Stimulated activated CD8-positive, alpha-beta memory T cell treated with anti-CD3 and anti-CD28 coated beads, Interleukin-4, amount 100 ng/mL, for 24 hours (primary cell): Measurements from ENCODE around the gene RASGRF2.

Experiments
- DNase-seq: peaks from one replicate; pipeline ENCODE4 v3.0.0-alpha.2; 2020; ENCODE audit warnings: low read depth

The RASGRF2 gene

GRCh38 chr5:81207009-81207408 lies 246.8 kb downstream of the RASGRF2 start:
- DNase-seq: no peak

DNA sequence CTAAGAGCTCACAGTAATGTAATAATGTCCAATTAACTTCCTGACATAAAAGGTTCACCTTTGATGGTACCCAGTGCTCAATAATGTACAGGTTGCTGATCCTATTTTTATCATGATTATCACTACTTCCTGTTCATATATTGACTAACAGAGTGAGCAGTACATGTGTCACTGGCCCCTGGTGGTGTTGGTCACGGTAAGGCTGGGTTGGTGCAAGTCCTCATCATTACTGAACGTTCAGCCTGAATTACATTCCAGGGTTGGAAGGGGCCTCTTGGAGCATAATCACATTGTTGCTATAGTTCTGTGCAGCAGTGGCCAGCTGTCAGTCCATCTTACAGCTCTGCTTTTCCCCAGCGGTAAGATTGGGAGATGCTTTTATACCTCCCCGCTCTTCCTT lies 248.7 kb downstream of the RASGRF2 start:
- no peak for DNase-seq

- DNase-seq: no peak
Observed at GRCh38 chr5:81209386-81209785, 249.2 kb downstream of the RASGRF2 start.

DNA sequence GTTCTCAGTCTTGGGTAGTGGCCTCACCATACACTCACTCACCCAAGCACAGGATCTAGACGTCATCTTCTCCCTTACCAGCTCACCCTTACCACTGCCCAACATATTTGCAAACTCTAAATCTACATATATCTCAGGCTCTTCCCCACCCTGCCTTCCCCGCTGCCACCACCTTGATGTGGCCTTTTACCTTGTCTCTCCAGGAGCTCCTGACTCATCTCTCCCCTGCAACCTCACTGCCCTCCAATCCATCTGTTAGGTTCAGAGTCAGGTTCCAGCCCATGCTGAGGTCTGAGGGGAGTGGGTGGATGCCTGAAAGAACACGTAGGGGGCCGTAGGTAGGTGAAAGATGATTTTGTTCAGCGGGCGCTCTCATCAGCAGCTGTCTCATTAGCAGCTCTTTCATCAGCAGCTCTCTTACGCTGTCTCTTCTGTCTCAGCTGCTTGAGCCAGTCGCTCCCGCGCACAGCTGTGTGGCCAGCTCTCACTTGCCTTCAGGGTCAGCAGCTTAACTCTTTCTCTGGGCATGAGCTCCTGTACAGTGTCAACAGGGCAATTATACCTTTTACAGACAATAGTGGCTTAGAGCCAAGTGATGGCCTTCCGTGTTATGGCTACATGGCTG lies 249.8 kb downstream of the RASGRF2 start:
- DNase-seq: no peak

GRCh38 chr5:81212211-81212751 lies 252.1 kb downstream of the RASGRF2 start:
- no peak for DNase-seq

- DNase-seq: no peak
Observed at GRCh38 chr5:81213070-81213469, 252.9 kb downstream of the RASGRF2 start.

GRCh38 chr5:81214848-81215247 lies 254.7 kb downstream of the RASGRF2 start:
- no peak for DNase-seq

DNA sequence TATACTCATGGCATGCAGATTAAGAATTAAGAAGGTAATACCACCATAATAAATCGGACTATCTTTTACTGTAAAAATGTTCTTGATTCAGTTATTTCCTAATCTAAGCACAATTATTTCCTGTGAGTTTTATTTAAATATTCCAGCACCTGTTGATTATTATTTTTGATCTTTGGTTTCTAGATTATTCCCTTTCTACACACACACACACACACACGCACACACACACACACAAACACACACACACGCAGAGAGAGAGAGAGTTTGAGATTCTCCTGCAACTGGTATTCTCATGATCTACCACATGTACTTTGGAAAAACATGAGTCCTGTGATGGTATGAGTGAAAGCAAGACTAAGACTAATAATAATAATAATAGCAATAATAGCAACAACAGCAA lies 256.0 kb downstream of the RASGRF2 start:
- DNase-seq: no peak

- DNase-seq: no peak
Observed at GRCh38 chr5:81219389-81219788, 259.2 kb downstream of the RASGRF2 start.

GRCh38 chr5:81222285-81222684 lies 262.1 kb downstream of the RASGRF2 start:
- no peak for DNase-seq

- DNase-seq: no peak
Observed at GRCh38 chr5:81225463-81225862, 265.3 kb downstream of the RASGRF2 start.

DNA sequence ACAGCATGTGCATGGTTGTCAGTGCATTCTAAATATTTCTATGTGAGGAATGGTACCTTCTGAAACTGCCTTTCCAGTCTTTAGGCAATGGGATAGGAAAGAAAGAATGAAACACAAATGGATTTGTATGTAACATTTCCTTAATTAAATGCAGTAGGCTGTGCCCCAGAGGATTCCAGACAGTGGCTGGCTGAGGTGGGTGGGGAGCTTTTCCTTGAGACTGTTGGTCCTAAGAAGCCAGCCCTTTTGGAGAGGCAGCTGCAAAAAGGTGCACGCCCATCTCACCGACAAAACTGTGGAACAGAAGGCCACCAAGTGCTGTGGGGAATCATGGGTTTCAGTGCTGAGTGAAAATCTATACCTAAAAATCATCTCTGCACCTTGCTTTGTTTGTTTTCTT lies 266.1 kb downstream of the RASGRF2 start:
- no peak for DNase-seq

GRCh38 chr5:81226949-81227348 lies 266.8 kb downstream of the RASGRF2 start:
- no peak for DNase-seq

DNA sequence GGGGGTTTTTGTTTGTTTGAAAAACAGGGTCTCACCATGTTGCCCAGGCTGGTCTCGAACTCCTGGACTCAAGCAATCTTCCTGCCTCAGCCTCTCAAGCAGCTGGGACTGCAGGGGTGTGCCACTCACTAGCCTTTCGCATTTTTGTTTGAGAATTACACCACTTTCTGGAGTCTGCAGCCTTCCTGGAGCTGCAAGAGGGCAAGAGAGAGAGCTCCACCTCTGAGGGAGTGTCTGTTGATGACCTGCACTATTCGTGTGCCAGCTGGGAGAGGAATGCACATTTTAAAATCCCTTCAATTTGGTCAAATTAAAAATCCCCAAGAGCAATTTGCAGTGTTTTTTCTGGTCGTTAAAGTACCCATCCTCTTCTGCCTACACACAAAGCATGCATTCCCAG lies 267.9 kb downstream of the RASGRF2 start:
- no peak for DNase-seq

GRCh38 chr5:81230416-81230815 lies 270.3 kb downstream of the RASGRF2 start:
- DNase-seq: no peak

DNA sequence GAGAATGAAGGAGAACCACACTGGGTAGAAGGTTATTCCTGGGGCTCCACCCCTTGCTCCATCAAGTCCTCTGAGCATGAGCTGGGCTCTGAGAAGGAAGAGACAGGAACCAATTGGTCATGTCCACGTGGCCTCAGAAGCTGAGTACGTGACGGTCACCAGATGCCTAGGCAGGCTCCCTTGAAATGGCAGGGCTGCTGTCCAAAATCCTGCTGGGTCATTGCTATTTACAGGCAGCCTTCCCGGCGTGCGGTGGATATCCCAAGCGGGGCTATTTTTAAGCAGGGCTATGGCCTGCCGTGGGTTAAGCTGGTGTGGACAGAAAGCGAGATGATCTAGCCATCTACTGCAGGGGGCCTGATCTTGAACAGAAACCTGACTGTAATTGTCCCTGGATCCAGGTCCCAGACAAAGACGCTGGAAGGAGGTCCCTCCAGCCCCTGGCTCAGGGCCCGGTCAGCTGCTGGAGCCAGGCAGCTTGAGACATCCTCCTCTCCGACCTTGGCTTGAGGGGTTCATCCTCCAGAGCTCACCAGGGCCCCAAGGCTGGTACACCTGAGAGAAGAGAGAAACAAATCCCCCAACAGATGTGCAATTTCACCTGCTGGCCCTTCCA lies 272.4 kb downstream of the RASGRF2 start:
- DNase-seq: no peak

DNA sequence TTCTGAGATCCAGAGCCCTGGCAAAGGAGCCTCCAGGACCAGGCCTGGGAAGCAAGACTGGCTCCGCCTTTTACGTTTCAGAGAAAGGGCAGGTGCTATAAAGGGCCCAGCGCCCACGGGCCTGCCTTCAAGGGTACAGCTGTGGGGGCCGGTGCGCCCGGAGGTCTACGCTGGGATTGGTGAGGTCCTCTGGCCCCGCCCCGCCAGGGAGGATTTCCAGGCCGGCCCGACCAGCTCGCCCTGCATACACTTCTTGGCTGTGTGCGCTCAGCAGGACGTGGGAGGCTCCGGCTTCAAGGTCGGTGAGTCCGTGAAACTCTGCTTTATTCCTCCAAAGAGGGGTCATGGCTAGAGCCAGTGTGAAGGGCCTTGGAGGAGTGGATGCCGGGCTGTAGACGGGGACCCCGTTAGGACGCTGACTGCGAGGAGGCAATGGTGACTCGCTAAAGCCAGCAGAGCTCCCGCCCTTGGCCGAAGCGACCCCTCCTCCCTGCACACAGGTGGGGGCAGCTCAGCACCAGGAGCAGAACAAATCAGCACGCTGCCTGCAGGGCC lies 273.0 kb downstream of the RASGRF2 start, which contains the start of gene CKMT2:
Gene CKMT2 (plus strand): TSS at position 243 of the 555 bp plus-strand sequence. CDS start 17,811 bp downstream, outside the sequence.
- DNase-seq: no peak

DNA sequence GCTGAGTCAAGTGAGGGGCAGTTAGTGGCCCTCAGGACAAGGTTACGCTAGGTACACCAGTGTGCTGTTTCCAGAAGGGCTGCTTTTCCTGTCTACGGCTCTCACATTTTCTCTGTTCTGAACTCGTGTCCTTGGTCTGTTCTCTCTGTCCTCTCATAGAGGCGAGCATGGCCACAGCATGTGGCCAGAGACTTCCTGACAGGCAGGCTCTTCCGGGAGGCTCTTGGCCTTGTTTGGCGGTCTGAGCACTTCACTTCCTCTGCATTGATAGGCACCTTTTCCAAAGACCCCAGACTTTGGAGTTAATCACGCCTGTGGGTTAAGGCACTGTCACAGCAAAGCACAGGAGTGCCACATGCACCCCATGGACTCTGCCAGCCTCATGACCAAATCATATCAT lies 274.1 kb downstream of the RASGRF2 start:
- DNase-seq: no peak

- DNase-seq: no peak
Observed at GRCh38 chr5:81234801-81235200, 274.6 kb downstream of the RASGRF2 start.

GRCh38 chr5:81235287-81236072 lies 275.3 kb downstream of the RASGRF2 start:
- no peak for DNase-seq

GRCh38 chr5:81238460-81238859 lies 278.3 kb downstream of the RASGRF2 start:
- DNase-seq: no peak

- no peak for DNase-seq
Observed at GRCh38 chr5:81239613-81240012, 279.4 kb downstream of the RASGRF2 start.

DNA sequence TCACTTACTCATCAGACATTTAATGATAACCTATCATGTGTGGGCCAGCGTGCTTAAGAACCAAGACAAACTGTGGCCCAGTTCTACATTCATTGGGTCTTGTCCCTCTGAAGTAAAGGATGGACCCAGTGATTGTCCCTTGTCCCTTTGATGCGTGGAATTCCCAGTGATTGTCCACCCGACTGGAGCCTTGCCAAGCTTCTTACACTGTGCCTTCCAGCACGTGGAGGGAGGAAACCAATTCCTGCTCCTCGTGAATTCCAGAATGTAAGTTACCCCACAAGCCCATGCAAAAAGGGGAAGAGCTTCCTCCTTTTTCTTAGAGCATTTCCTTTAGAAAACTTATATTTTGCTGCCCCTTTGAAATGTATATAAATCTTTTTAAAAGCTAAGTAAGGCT lies 280.8 kb downstream of the RASGRF2 start:
- no peak for DNase-seq
